Colonic mucosa (tissue), 4 donors: ENCODE data around the gene HSD17B4. TPM values are rescaled to one million over a fixed set of nuclear protein-coding genes. Genes with fewer than 3 reads are reported as not detected.
A peak's percentile ranks its signal among the peaks of the same experiment; 100 is the strongest.
"Not testable (repeated sequence)": the region's sequence is repeated elsewhere in the genome, so short reads cannot be mapped to it uniquely, and the experiment has no call there.

ENCODE experiments used
- DNase-seq: peaks from one replicate; pipeline ENCODE4 v3.0.0-alpha.2; 2020
- H3K27ac ChIP-seq: fragments of 200-600 bp; one replicate; pipeline ENCODE4 v1.8.0; 2021
- H3K27me3 ChIP-seq: fragments of 200-600 bp; one replicate; pipeline ENCODE4 v1.8.0; 2021
- H3K36me3 ChIP-seq: fragments of 200-600 bp; one replicate; pipeline ENCODE4 v1.8.0; 2021
- H3K4me1 ChIP-seq: fragments of 200-600 bp; one replicate; pipeline ENCODE4 v1.8.0; 2021; ENCODE audit warnings: mild to moderate bottlenecking
- H3K4me3 ChIP-seq: fragments of 200-600 bp; one replicate; pipeline ENCODE4 v1.8.0; 2021
- H3K9ac ChIP-seq, 2 donors: one replicate each; pipeline ENCODE4 v1.7.0; 2013; ENCODE audit warnings: control low read depth in 2 of 2, low read depth in 2 of 2, low read length in 2 of 2
- H3K9me3 ChIP-seq: fragments of 200-600 bp; one replicate; pipeline ENCODE4 v1.8.0; 2021
- intact Hi-C: fragments of 100-400 bp; cut with DNase I; formaldehyde crosslinking; loops from one replicate; pipeline ENCODE4 v1.14.1; 2022
- total RNA-seq, 2 donors: library from RNA; stranded (reverse); fragmentation: NEBNext Ultra II Directional in 1 of 2; extraction: Animal tissue kit (Norgen Biotek cat#: 25700) in 1 of 2; gene quantifications; one replicate each; pipeline ENCODE4 v1.2.1, GENCODE V29; 2021
- TF ChIP-seq, protein P1 (sequence below): fragments of 200-600 bp; IDR thresholded peaks from one replicate; pipeline ENCODE4 v1.8.0; 2022; ENCODE audit warnings: antibody characterized with exemption, mild to moderate bottlenecking
- donor health status: healthy.
- donor health status: DM: no; HTN: no; CAD: no.
- donor health status: DM: no; HTN: no; CAD: no.

Gene HSD17B4
- total RNA-seq, 2 donors from 2014 or later, result 252 to 304 TPM

- intact Hi-C loops, H3K36me3 ChIP-seq, H3K27me3 ChIP-seq: not testable (repeated sequence)
Measured at GRCh38 chr5:119432674-119433237, 19.5 kb upstream of the HSD17B4 start.

GRCh38 chr5:119435436-119436132 lies 16.7 kb upstream of the HSD17B4 start:
- TF ChIP-seq, protein P1, sequence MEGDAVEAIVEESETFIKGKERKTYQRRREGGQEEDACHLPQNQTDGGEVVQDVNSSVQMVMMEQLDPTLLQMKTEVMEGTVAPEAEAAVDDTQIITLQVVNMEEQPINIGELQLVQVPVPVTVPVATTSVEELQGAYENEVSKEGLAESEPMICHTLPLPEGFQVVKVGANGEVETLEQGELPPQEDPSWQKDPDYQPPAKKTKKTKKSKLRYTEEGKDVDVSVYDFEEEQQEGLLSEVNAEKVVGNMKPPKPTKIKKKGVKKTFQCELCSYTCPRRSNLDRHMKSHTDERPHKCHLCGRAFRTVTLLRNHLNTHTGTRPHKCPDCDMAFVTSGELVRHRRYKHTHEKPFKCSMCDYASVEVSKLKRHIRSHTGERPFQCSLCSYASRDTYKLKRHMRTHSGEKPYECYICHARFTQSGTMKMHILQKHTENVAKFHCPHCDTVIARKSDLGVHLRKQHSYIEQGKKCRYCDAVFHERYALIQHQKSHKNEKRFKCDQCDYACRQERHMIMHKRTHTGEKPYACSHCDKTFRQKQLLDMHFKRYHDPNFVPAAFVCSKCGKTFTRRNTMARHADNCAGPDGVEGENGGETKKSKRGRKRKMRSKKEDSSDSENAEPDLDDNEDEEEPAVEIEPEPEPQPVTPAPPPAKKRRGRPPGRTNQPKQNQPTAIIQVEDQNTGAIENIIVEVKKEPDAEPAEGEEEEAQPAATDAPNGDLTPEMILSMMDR, result peak; percentile 36
- Histone ChIP-seq H3K4me3 (no peak overlapping the region), H3K36me3 (no peaks in the 10 kb centered on the region), H3K27ac (no peak overlapping the region), H3K27me3 (no peaks in the 10 kb centered on the region), H3K4me1 (no peaks in the 10 kb centered on the region), H3K9ac (no peak overlapping the region), H3K9me3 (no peaks in the 10 kb centered on the region)
- intact Hi-C loops, result no loop called here
- peak; percentile 69 for DNase-seq

More at GRCh38 chr5:119432674-119433237, 19.5 kb upstream of the HSD17B4 start:
- H3K4me3 ChIP-seq, DNase-seq, H3K27ac ChIP-seq, H3K9me3 ChIP-seq, H3K9ac ChIP-seq, H3K4me1 ChIP-seq: not testable (repeated sequence)

DNA sequence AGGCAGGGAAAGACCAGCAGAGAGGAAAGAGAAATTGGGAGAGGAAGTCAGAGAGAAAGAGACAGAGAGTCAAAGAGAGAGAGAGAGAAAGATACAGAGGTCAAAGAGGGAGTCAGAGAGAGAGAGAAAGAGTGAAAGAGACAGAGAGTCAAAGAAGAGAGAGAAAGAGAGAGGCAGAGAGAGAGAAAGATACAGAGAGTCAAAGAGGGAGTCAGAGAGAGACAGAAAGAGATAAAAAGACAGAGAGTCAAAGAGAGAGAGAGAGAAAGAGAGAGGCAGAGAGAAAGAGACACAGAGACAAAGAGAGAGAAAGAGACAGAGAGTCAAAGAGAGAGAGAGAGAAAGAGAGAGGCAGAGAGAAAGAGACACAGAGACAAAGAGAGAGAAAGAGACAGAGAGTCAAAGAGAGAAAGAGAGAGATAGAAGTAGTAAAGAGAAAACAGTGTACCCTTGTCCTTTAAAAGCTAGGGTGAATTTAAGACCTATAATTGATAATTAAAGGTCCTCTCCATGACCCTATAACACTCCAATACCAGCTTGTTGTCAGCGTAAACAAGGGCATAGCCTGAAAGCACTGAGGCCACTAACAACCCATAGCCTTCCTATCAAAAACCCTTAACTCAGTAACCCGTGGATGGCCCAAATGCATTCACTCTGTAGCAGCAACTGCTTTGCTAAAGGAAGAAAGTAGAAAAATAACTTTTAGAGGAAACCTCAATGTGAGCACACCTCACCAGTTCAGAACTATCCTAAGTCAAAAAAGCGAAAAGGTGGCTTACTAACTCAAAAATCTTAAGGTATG lies 14.3 kb upstream of the HSD17B4 start:
- H3K36me3 ChIP-seq, H3K9ac ChIP-seq, H3K27ac ChIP-seq, H3K4me1 ChIP-seq, H3K27me3 ChIP-seq, intact Hi-C loops, DNase-seq, H3K4me3 ChIP-seq, H3K9me3 ChIP-seq: not testable (repeated sequence)

DNA sequence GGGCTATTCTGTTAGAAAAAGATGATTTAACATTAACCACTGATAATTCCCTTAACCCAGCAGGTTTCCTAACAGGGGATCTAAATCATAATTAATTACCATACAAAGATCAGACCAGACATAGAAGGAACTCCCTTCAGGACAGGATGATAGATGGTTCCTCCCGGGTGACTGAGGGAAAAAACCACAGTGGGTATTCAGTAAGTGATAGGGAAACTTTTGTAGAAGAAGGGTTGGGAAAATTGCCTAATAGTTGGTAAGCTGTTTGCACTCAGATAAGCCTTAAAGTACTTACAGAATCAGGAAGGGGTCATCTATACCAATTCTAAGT lies 13.7 kb upstream of the HSD17B4 start:
- H3K4me1 ChIP-seq, H3K9me3 ChIP-seq, H3K36me3 ChIP-seq, H3K27me3 ChIP-seq, H3K4me3 ChIP-seq, DNase-seq, intact Hi-C loops: not testable (repeated sequence)
- Histone ChIP-seq H3K9ac (peak overlapping the region in 1 of 2 donors; percentile 34), H3K27ac (peak overlapping the region; percentile 61)

DNA sequence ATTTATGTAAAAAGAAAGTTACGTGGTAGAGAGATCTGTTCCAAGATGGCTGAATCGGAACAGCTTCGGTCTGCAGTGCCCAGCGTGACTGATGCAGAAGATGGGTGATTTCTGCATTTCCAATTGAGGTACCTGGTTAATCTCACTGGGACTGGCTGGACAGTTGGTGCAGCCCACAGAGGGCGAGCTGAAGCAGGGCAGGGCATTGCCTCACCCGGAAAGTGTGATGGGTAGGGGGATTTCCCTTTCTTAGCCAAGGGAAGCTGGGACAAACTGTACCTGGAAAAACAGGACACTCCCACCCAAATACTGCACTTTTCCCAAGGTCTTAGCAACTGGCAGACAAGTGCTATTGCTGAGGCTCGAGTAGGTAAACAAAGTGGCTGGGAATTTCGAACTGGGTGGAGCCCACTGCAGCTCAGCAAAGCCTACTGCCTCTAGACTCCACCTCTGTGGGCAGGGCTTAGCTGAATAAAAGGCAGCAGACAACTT lies 13.1 kb upstream of the HSD17B4 start:
- peak; percentile 76 for DNase-seq
- Histone ChIP-seq H3K27me3 (no peaks in the 10 kb centered on the region), H3K9me3 (no peaks in the 10 kb centered on the region), H3K27ac (peak overlapping the region; percentile 61), H3K4me3 (no peak overlapping the region), H3K4me1 (no peaks in the 10 kb centered on the region), H3K9ac (peak overlapping the region in 1 of 2 donors; percentile 34), H3K36me3 (no peaks in the 10 kb centered on the region)
- TF ChIP-seq, protein P1, result no peak
- intact Hi-C loops, result no loop called here

- intact Hi-C loops, DNase-seq, H3K4me3 ChIP-seq, H3K27me3 ChIP-seq, H3K4me1 ChIP-seq, H3K9me3 ChIP-seq, H3K36me3 ChIP-seq: not testable (repeated sequence)
- Histone ChIP-seq H3K9ac (peak overlapping the region in 1 of 2 donors; percentile 7), H3K27ac (peak overlapping the region; percentile 61)
Measured at GRCh38 chr5:119439632-119440031, 12.7 kb upstream of the HSD17B4 start.

- H3K4me1 ChIP-seq, H3K36me3 ChIP-seq, H3K9ac ChIP-seq, H3K4me3 ChIP-seq, intact Hi-C loops, H3K9me3 ChIP-seq, H3K27me3 ChIP-seq, DNase-seq, H3K27ac ChIP-seq: not testable (repeated sequence)
Measured at GRCh38 chr5:119444643-119445042, 7.7 kb upstream of the HSD17B4 start.
